Osteoblast (primary cell): ENCODE measurements around the gene OOSP4B. TPM values are rescaled to one million over a fixed set of nuclear protein-coding genes. Genes with fewer than 3 reads are reported as not detected.
"Not testable (repeated sequence)": the region's sequence is repeated elsewhere in the genome, so short reads cannot be mapped to it uniquely, and the experiment has no call there.

Experiments
- DNase-seq: peaks from one replicate; pipeline ENCODE4 v3.0.0; 2011; ENCODE audit warnings: low spot score, mixed read lengths; ENCODE audit not compliant: insufficient read length; ENCODE audit errors: missing footprints
- H2AFZ ChIP-seq: 2 replicates; pipeline ENCODE4 v1.6.0; 2011; ENCODE audit warnings: mild to moderate bottlenecking, low read length
- H3K27ac ChIP-seq: 2 replicates; pipeline ENCODE4 v1.5.1; 2011; ENCODE audit warnings: mild to moderate bottlenecking, low read depth, low read length, moderate library complexity
- H3K27me3 ChIP-seq: 2 replicates; pipeline ENCODE4 v1.6.0; 2012; ENCODE audit warnings: mild to moderate bottlenecking, control low read depth, inconsistent platforms, low read length, moderate library complexity; ENCODE audit not compliant: insufficient read depth
- H3K36me3 ChIP-seq: 2 replicates; pipeline ENCODE4 v1.5.1; 2011; ENCODE audit warnings: mild to moderate bottlenecking, low read length, control low read depth, moderate library complexity; ENCODE audit not compliant: insufficient read depth
- H3K4me1 ChIP-seq: 2 replicates; pipeline ENCODE4 v1.5.1; 2011; ENCODE audit warnings: mild to moderate bottlenecking, low read length, control low read depth, moderate library complexity; ENCODE audit not compliant: insufficient read depth
- H3K4me2 ChIP-seq: 2 replicates; pipeline ENCODE4 v1.6.0; 2011; ENCODE audit warnings: mild to moderate bottlenecking, low read length; ENCODE audit not compliant: insufficient read depth
- H3K4me3 ChIP-seq: fragments of 200-600 bp; sonication (generic); 3 replicates; pipeline ENCODE4 v1.5.1; 2012; ENCODE audit warnings: mild to moderate bottlenecking, low read length, inconsistent platforms; ENCODE audit not compliant: insufficient read depth
- H3K79me2 ChIP-seq: 2 replicates; pipeline ENCODE4 v1.6.0; 2012; ENCODE audit warnings: mild to moderate bottlenecking, low read length, control low read depth, inconsistent platforms; ENCODE audit not compliant: insufficient read depth
- H3K9me3 ChIP-seq: 2 replicates; pipeline ENCODE4 v1.5.1; 2011; ENCODE audit warnings: low read depth, low read length, control low read depth
- H4K20me1 ChIP-seq: 2 replicates; pipeline ENCODE4 v1.6.0; 2012; ENCODE audit warnings: mild to moderate bottlenecking, low read length, control low read depth; ENCODE audit not compliant: insufficient read depth
- total RNA-seq: library from RNA; depleted of rRNA; stranded (reverse); fragments of >200 nt; gene quantifications from 2 replicates; pipeline ENCODE4 v1.2.3, GENCODE V29; 2012
- TF ChIP-seq, protein P1 (sequence below): IDR thresholded peaks from 2 replicates; pipeline ENCODE4 v1.5.1; 2011; ENCODE audit warnings: mild to moderate bottlenecking, low read depth, low read length, moderate library complexity; ENCODE audit errors: extremely low read depth

Gene OOSP4B
- total RNA-seq, 1 donor, result not detected

GRCh38 chr11:60003729-60004128, 13.3 kb upstream of the OOSP4B start:
- Histone ChIP-seq H3K4me3 (no peak overlapping the region), H4K20me1 (no peaks in the 10 kb centered on the region), H3K4me2 (no peak overlapping the region), H3K27ac (no peak overlapping the region), H3K79me2 (no peaks in the 10 kb centered on the region), H3K4me1 (no peaks in the 10 kb centered on the region), H3K36me3 (no peaks in the 10 kb centered on the region), H3K27me3 (no peaks in the 10 kb centered on the region), H3K9me3 (peaks cover 2% of the 10 kb centered on the region), H2AFZ (no peak overlapping the region)
- no peak for DNase-seq
- TF ChIP-seq, protein P1, sequence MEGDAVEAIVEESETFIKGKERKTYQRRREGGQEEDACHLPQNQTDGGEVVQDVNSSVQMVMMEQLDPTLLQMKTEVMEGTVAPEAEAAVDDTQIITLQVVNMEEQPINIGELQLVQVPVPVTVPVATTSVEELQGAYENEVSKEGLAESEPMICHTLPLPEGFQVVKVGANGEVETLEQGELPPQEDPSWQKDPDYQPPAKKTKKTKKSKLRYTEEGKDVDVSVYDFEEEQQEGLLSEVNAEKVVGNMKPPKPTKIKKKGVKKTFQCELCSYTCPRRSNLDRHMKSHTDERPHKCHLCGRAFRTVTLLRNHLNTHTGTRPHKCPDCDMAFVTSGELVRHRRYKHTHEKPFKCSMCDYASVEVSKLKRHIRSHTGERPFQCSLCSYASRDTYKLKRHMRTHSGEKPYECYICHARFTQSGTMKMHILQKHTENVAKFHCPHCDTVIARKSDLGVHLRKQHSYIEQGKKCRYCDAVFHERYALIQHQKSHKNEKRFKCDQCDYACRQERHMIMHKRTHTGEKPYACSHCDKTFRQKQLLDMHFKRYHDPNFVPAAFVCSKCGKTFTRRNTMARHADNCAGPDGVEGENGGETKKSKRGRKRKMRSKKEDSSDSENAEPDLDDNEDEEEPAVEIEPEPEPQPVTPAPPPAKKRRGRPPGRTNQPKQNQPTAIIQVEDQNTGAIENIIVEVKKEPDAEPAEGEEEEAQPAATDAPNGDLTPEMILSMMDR, result no peak

- TF ChIP-seq, protein P1, result no peak
- no peaks in the 10 kb centered on the region for H3K36me3 ChIP-seq
- no peaks in the 10 kb centered on the region for H3K79me2 ChIP-seq
Observed at GRCh38 chr11:60005360-60005759, 11.6 kb upstream of the OOSP4B start.

DNA sequence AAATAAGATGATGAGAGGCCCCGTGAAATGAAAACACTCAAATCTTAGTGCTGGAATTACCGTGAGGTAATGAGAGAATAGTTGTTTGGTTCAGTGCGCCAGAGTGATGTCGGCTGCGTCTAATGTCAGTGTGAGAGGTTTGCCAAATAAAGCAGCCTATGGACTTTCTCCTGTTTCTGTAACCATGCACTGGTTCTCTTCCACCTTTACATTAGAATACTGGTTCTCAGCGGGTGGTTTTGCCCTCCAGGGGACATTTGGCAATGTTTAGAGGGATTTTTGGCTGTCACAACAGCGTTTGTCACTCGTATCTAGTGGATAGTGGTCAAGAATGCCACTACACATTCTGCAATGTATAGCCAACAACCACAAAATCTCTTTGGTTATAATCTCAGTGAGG, 1.1 kb downstream of the OOSP4B start:
- Histone ChIP-seq H4K20me1 (no peaks in the 10 kb centered on the region), H3K4me3 (no peak overlapping the region), H3K27me3 (no peaks in the 10 kb centered on the region), H3K79me2 (no peaks in the 10 kb centered on the region), H3K36me3 (no peaks in the 10 kb centered on the region), H3K4me1 (no peaks in the 10 kb centered on the region), H3K27ac (no peak overlapping the region), H3K9me3 (no peaks in the 10 kb centered on the region), H3K4me2 (no peak overlapping the region), H2AFZ (no peak overlapping the region)
- no peak for DNase-seq
- TF ChIP-seq, protein P1, result no peak

More at GRCh38 chr11:60005360-60005759, 11.6 kb upstream of the OOSP4B start:
- Histone ChIP-seq H3K4me2 (no peak overlapping the region), H3K27ac (no peak overlapping the region), H4K20me1 (no peaks in the 10 kb centered on the region), H3K4me1 (no peaks in the 10 kb centered on the region), H3K9me3 (no peaks in the 10 kb centered on the region), H3K4me3 (no peak overlapping the region), H3K27me3 (no peaks in the 10 kb centered on the region), H2AFZ (no peak overlapping the region)
- no peak for DNase-seq

DNA sequence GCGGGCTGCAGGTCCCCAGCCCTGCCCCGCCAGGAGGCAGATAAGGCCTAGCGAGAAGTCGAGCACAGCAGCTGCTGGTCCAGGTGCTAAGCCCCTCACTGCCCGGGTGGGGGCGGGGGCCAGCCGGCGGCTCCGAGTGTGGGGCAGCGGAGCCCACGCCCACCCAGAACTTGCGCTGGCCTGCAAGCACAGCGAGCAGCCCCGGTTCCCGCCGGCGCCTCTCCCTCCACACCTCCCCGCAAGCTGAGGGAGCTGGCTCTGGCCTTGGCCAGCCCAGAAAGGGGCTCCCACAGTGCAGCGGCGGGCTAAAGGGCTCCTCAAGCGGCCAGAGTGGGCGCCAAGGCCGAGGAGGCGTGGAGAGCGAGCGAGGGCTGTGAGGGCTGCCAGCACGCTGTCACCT, 3.4 kb downstream of the OOSP4B start:
- not testable (repeated sequence) for H3K4me2 ChIP-seq, H2AFZ ChIP-seq, H3K4me3 ChIP-seq, H4K20me1 ChIP-seq, H3K4me1 ChIP-seq, H3K27ac ChIP-seq, H3K79me2 ChIP-seq, H3K36me3 ChIP-seq, H3K9me3 ChIP-seq, DNase-seq, H3K27me3 ChIP-seq
